Breast epithelium (tissue), 4 donors: ENCODE results near the gene OSBPL6. TPM values are rescaled to one million over a fixed set of nuclear protein-coding genes. Genes with fewer than 3 reads are reported as not detected.

Source experiments
- DNase-seq, 2 donors: peaks; one replicate each; pipeline ENCODE4 v3.0.0-alpha.2; 2019; ENCODE audit warnings: low spot score in 2 of 2
- H3K27ac ChIP-seq, 2 donors: fragments of 200-600 bp; sonication (generic) in 1 of 2; one replicate each; pipeline ENCODE4 v1.5.1; 2016 to 2019; ENCODE audit warnings: mild to moderate bottlenecking in 1 of 2
- H3K27me3 ChIP-seq, 2 donors: fragments of 200-600 bp; sonication (generic) in 1 of 2; one replicate each; pipeline versions ENCODE4 v1.5.1 to v1.6.0; 2017 to 2019; ENCODE audit warnings: control low read depth in 1 of 2, mild to moderate bottlenecking in 1 of 2
- H3K36me3 ChIP-seq: fragments of 200-600 bp; one replicate; pipeline ENCODE4 v1.5.1; 2019
- H3K4me1 ChIP-seq, 2 donors: fragments of 200-600 bp; sonication (generic); one replicate each; pipeline ENCODE4 v1.5.1; 2016 to 2019; ENCODE audit warnings: control low read depth in 1 of 2
- H3K4me3 ChIP-seq, 3 donors: fragments of 200-600 bp; sonication (generic); 1 replicate in 2 of 3; 2 replicates in 1 of 3; pipeline ENCODE4 v1.5.1; 2016 to 2019; ENCODE audit warnings: mild to moderate bottlenecking in 3 of 3, moderate library complexity in 2 of 3
- H3K9me3 ChIP-seq, 2 donors: fragments of 200-600 bp; sonication (generic) in 1 of 2; one replicate each; pipeline ENCODE4 v1.5.1; 2016 to 2019; ENCODE audit warnings: control low read depth in 1 of 2
- CTCF ChIP-seq, 3 donors: fragments of 450-650 bp; IDR thresholded peaks; one replicate each; pipeline ENCODE4 v1.5.1; 2016 to 2017; ENCODE audit warnings: antibody characterized with exemption in 3 of 3, mild to moderate bottlenecking in 3 of 3, moderate library complexity in 3 of 3
- POLR2A ChIP-seq: fragments of 450-650 bp; IDR thresholded peaks from one replicate; pipeline ENCODE4 v1.6.1; 2016; ENCODE audit warnings: antibody characterized with exemption, mild to moderate bottlenecking, moderate library complexity
- POLR2AphosphoS5 ChIP-seq, 3 donors: sonication (generic); formaldehyde crosslinking; IDR thresholded peaks; one replicate each; pipeline ENCODE4 v1.6.1; 2017; ENCODE audit warnings: antibody characterized with exemption in 3 of 3
- intact Hi-C: fragments of 100-400 bp; cut with DNase I; formaldehyde crosslinking; loops from one replicate; pipeline ENCODE4 v1.15.1; 2023; ENCODE audit warnings: low total_unique reads
- total RNA-seq, 3 donors: library from RNA; depleted of rRNA; stranded (reverse); fragments of >200 nt; gene quantifications; one replicate each; pipeline ENCODE4 v1.1.0, GENCODE V29; 2016

OSBPL6 gene
- total RNA-seq, 3 donors from 2014 or later = 1.3 to 4.8 (median 1.8) TPM

GRCh38 chr2:178220814-178221213 is 26.5 kb downstream of the OSBPL6 start:
- intact Hi-C loops = no loop called here
- Histone ChIP-seq H3K27ac (no peak overlapping the region), H3K9me3 (no peaks in the 10 kb centered on the region), H3K36me3 (no peaks in the 10 kb centered on the region), H3K4me3 (no peak overlapping the region), H3K27me3 (no peaks in the 10 kb centered on the region), H3K4me1 (no peaks in the 10 kb centered on the region)
- TF ChIP-seq POLR2AphosphoS5 (IDR thresholded peaks at IDR 0.05) = no peak
- no peak for TF ChIP-seq POLR2A
- TF ChIP-seq CTCF (IDR thresholded peaks at IDR 0.05) = no peak
- no peak for DNase-seq

- intact Hi-C loops = no loop called here
- no peak for TF ChIP-seq CTCF (IDR thresholded peaks at IDR 0.05)
- no peak for TF ChIP-seq POLR2A
- no peak for TF ChIP-seq POLR2AphosphoS5 (IDR thresholded peaks at IDR 0.05)
- Histone ChIP-seq H3K4me1 (no peaks in the 10 kb centered on the region), H3K36me3 (no peaks in the 10 kb centered on the region), H3K4me3 (no peak overlapping the region), H3K27me3 (no peaks in the 10 kb centered on the region), H3K9me3 (no peaks in the 10 kb centered on the region), H3K27ac (no peak overlapping the region)
- no peak for DNase-seq
Observed at GRCh38 chr2:178221556-178221955, 27.2 kb downstream of the OSBPL6 start.

- no peaks in the 10 kb centered on the region for H3K36me3 ChIP-seq
Observed at GRCh38 chr2:178223806-178224205, 29.5 kb downstream of the OSBPL6 start.

GRCh38 chr2:178225006-178225805 is 30.9 kb downstream of the OSBPL6 start:
- no peak for DNase-seq
- TF ChIP-seq POLR2AphosphoS5 (IDR thresholded peaks at IDR 0.05) (no peak), POLR2A (no peak), CTCF (IDR thresholded peaks at IDR 0.05) (no peak)
- intact Hi-C loops = no loop called here

More at GRCh38 chr2:178223806-178224205, 29.5 kb downstream of the OSBPL6 start:
- no peak overlapping the region for H3K4me3 ChIP-seq
- no peaks in the 10 kb centered on the region for H3K4me1 ChIP-seq
- DNase-seq = no peak
- no peaks in the 10 kb centered on the region for H3K9me3 ChIP-seq
- TF ChIP-seq POLR2A (no peak), POLR2AphosphoS5 (IDR thresholded peaks at IDR 0.05) (no peak), CTCF (IDR thresholded peaks at IDR 0.05) (no peak)
- no peaks in the 10 kb centered on the region for H3K27me3 ChIP-seq
- intact Hi-C loops = no loop called here
- H3K27ac ChIP-seq = no peak overlapping the region

GRCh38 chr2:178227187-178227586 is 32.9 kb downstream of the OSBPL6 start:
- no peak overlapping the region for H3K27ac ChIP-seq

More at GRCh38 chr2:178225006-178225805, 30.9 kb downstream of the OSBPL6 start:
- Histone ChIP-seq H3K27me3 (no peaks in the 10 kb centered on the region), H3K36me3 (no peaks in the 10 kb centered on the region), H3K4me1 (no peaks in the 10 kb centered on the region), H3K27ac (no peak overlapping the region), H3K9me3 (no peaks in the 10 kb centered on the region), H3K4me3 (no peak overlapping the region)

More at GRCh38 chr2:178227187-178227586, 32.9 kb downstream of the OSBPL6 start:
- Histone ChIP-seq H3K4me1 (no peaks in the 10 kb centered on the region), H3K9me3 (no peaks in the 10 kb centered on the region), H3K36me3 (no peaks in the 10 kb centered on the region), H3K27me3 (no peaks in the 10 kb centered on the region), H3K4me3 (no peak overlapping the region)
- intact Hi-C loops = no loop called here
- TF ChIP-seq CTCF (IDR thresholded peaks at IDR 0.05) (no peak), POLR2A (no peak), POLR2AphosphoS5 (IDR thresholded peaks at IDR 0.05) (no peak)
- DNase-seq = no peak
